Body of pancreas (tissue), 4 donors: ENCODE results near the gene SSX1.
"Not testable (repeated sequence)": the region's sequence is repeated elsewhere in the genome, so short reads cannot be mapped to it uniquely, and the experiment has no call there.

Source experiments
- CTCF ChIP-seq, 7 experiments: fragments of 450-650 bp in 4 of 7; fragments of 200-600 bp in 3 of 7; sonication (generic) in 3 of 7; IDR thresholded peaks; one replicate each; pipeline ENCODE4 v1.5.1; 2016 to 2019; ENCODE audit warnings: antibody characterized with exemption in 7 of 7
- POLR2A ChIP-seq, 3 donors: fragments of 450-650 bp; IDR thresholded peaks; one replicate each; pipeline ENCODE4 v1.6.1; 2016; ENCODE audit warnings: antibody characterized with exemption in 3 of 3, mild to moderate bottlenecking in 2 of 3

DNA sequence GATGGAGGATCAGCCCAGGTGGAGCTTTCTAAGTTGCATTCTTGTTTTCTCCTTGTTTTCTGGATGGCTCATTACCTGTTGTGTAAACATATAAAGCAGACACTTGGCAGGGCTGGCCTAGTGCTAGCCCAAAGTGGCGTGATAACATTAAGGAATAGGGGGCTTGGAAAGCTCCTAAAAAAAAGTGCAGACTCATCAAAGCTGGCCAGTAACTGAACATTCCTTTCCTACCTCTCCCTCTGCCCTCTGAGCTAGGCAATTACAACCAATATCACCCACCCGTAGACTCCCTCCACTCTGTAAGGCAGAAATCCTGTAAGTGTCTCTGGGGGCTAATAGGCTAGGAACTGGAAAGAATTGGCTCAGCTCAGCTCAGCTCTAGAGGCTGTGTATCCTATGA lies 58.8 kb downstream of the SSX1 start:
- not testable (repeated sequence) for TF ChIP-seq CTCF, POLR2A (IDR thresholded peaks at IDR 0.05)
